Breast epithelium (tissue), 4 donors: ENCODE data around the gene MEAK7. TPM values are rescaled to one million over a fixed set of nuclear protein-coding genes. Genes with fewer than 3 reads are reported as not detected.
A peak's percentile ranks its signal among the peaks of the same experiment; 100 is the strongest.

Experiments
- DNase-seq, 2 donors: peaks; one replicate each; pipeline ENCODE4 v3.0.0-alpha.2; 2019; ENCODE audit warnings: low spot score in 2 of 2
- H3K27ac ChIP-seq, 2 donors: fragments of 200-600 bp; sonication (generic) in 1 of 2; one replicate each; pipeline ENCODE4 v1.5.1; 2016 to 2019; ENCODE audit warnings: mild to moderate bottlenecking in 1 of 2
- H3K27me3 ChIP-seq, 2 donors: fragments of 200-600 bp; sonication (generic) in 1 of 2; one replicate each; pipeline versions ENCODE4 v1.5.1 to v1.6.0; 2017 to 2019; ENCODE audit warnings: control low read depth in 1 of 2, mild to moderate bottlenecking in 1 of 2
- H3K36me3 ChIP-seq: fragments of 200-600 bp; one replicate; pipeline ENCODE4 v1.5.1; 2019
- H3K4me1 ChIP-seq, 2 donors: fragments of 200-600 bp; sonication (generic); one replicate each; pipeline ENCODE4 v1.5.1; 2016 to 2019; ENCODE audit warnings: control low read depth in 1 of 2
- H3K4me3 ChIP-seq, 3 donors: fragments of 200-600 bp; sonication (generic); 1 replicate in 2 of 3; 2 replicates in 1 of 3; pipeline ENCODE4 v1.5.1; 2016 to 2019; ENCODE audit warnings: mild to moderate bottlenecking in 3 of 3, moderate library complexity in 2 of 3
- H3K9me3 ChIP-seq, 2 donors: fragments of 200-600 bp; sonication (generic) in 1 of 2; one replicate each; pipeline ENCODE4 v1.5.1; 2016 to 2019; ENCODE audit warnings: control low read depth in 1 of 2
- POLR2A ChIP-seq: fragments of 450-650 bp; IDR thresholded peaks from one replicate; pipeline ENCODE4 v1.6.1; 2016; ENCODE audit warnings: antibody characterized with exemption, mild to moderate bottlenecking, moderate library complexity
- POLR2AphosphoS5 ChIP-seq, 3 donors: sonication (generic); formaldehyde crosslinking; IDR thresholded peaks; one replicate each; pipeline ENCODE4 v1.6.1; 2017; ENCODE audit warnings: antibody characterized with exemption in 3 of 3
- intact Hi-C: fragments of 100-400 bp; cut with DNase I; formaldehyde crosslinking; loops from one replicate; pipeline ENCODE4 v1.15.1; 2023; ENCODE audit warnings: low total_unique reads
- total RNA-seq, 3 donors: library from RNA; depleted of rRNA; stranded (reverse); fragments of >200 nt; gene quantifications; one replicate each; pipeline ENCODE4 v1.1.0, GENCODE V29; 2016
- TF ChIP-seq, protein P1 (sequence below), 3 donors: fragments of 450-650 bp; IDR thresholded peaks; one replicate each; pipeline ENCODE4 v1.5.1; 2016 to 2017; ENCODE audit warnings: antibody characterized with exemption in 3 of 3, mild to moderate bottlenecking in 3 of 3, moderate library complexity in 3 of 3

MEAK7 gene
- total RNA-seq, 3 donors from 2014 or later, result 8.8 to 38.1 (median 17.4) TPM

DNA sequence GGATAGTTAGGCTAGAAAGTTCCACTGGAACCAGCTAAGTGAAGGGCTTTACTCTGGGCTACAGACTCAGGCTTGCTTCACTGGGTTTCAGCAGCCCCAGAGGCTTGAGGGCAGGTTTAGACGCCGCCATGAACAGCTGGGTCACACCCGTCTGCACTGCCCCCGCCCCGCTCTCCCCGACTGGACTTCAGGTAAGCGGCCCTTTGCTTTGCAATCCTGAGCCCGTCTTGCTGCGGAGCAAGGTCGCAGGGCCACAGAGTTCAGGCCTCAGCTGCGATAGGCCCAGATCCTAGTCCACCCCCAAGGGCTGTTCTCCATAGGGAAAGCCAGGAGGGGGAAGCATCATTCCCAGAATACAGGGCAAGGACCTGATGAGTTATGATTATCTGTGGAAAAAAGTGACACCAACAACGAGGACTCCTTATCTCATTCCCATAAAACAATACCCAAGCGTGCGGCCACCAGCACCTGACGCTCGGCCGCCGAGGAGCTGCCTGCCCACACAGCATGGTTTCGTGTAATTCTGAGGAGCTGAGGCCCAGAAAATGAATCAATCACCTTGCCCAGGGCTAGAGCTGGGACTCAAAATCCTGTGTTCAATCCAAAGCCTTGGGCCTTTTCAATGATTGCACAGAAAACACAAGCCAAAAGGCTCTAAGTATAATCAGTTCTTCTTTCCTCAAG, 20.4 kb downstream of the MEAK7 start:
- intact Hi-C loops, result loop anchor here (10.0 kb wide), 1 partner anchor 209 kb away; no protein-coding TSS in a partner anchor
- Histone ChIP-seq H3K4me3 (no peak overlapping the region), H3K27me3 (no peaks in the 10 kb centered on the region), H3K9me3 (no peaks in the 10 kb centered on the region), H3K27ac (no peak overlapping the region), H3K36me3 (no peaks in the 10 kb centered on the region), H3K4me1 (no peaks in the 10 kb centered on the region)
- DNase-seq, result peak in 1 of 2 donors; percentile 37
- TF ChIP-seq POLR2AphosphoS5 (IDR thresholded peaks at IDR 0.05) (no peak), POLR2A (no peak)
- TF ChIP-seq, protein P1, sequence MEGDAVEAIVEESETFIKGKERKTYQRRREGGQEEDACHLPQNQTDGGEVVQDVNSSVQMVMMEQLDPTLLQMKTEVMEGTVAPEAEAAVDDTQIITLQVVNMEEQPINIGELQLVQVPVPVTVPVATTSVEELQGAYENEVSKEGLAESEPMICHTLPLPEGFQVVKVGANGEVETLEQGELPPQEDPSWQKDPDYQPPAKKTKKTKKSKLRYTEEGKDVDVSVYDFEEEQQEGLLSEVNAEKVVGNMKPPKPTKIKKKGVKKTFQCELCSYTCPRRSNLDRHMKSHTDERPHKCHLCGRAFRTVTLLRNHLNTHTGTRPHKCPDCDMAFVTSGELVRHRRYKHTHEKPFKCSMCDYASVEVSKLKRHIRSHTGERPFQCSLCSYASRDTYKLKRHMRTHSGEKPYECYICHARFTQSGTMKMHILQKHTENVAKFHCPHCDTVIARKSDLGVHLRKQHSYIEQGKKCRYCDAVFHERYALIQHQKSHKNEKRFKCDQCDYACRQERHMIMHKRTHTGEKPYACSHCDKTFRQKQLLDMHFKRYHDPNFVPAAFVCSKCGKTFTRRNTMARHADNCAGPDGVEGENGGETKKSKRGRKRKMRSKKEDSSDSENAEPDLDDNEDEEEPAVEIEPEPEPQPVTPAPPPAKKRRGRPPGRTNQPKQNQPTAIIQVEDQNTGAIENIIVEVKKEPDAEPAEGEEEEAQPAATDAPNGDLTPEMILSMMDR (IDR thresholded peaks at IDR 0.05), result no peak

DNA sequence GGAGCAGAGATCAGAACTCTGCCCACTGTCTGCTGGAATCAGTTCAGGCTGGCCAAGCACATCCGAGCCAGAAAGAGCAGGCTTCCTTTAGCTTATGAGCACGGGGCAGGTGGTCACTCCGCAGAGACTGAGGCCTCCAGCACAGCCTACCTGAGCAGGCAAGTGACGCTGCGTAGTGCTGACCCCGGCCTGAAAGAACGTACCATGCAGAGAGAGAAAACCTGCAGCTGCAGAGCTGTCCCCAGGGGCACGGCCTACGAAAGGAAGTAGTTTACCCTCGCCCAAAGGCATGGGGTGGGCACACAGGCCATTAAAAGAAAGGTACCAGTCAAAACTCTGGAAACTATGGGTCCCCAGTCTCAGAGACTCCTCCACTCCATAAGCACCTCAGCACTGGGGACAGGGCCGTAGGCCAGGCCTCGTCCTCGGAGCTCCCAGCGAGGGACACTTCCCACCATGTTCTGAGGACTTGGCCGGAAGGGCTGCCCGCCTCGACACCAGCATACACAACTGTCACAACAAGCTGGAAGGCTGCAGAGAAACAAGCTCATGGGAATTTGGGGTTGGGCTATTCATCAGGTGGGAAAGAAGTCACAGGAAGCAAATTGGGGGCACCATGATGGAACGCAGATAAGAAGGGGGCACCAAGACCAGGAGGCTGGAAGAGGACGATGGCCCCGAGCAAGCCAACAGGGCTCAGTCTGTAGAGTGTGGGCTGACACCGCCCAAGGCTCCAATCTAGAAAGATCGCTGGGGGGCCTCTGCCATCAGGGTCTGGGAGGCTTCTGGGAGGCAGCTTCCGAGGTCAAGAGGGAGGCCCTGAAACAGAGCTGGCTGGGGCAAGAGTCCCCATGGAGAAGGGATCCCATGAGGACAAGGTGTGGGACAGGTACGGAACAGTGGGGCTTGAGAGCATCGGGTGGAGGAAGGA, 21.2 kb downstream of the MEAK7 start:
- Histone ChIP-seq H3K4me1 (no peaks in the 10 kb centered on the region), H3K36me3 (no peaks in the 10 kb centered on the region), H3K4me3 (no peak overlapping the region), H3K27me3 (no peaks in the 10 kb centered on the region), H3K27ac (no peak overlapping the region), H3K9me3 (no peaks in the 10 kb centered on the region)
- intact Hi-C loops, result loop anchor here (10.0 kb wide), 1 partner anchor 208 kb away; no protein-coding TSS in a partner anchor
- DNase-seq, result peak in 1 of 2 donors; percentile 40
- TF ChIP-seq, protein P1 (IDR thresholded peaks at IDR 0.05), result no peak
- no peak for TF ChIP-seq POLR2A
- TF ChIP-seq POLR2AphosphoS5 (IDR thresholded peaks at IDR 0.05), result no peak

DNA sequence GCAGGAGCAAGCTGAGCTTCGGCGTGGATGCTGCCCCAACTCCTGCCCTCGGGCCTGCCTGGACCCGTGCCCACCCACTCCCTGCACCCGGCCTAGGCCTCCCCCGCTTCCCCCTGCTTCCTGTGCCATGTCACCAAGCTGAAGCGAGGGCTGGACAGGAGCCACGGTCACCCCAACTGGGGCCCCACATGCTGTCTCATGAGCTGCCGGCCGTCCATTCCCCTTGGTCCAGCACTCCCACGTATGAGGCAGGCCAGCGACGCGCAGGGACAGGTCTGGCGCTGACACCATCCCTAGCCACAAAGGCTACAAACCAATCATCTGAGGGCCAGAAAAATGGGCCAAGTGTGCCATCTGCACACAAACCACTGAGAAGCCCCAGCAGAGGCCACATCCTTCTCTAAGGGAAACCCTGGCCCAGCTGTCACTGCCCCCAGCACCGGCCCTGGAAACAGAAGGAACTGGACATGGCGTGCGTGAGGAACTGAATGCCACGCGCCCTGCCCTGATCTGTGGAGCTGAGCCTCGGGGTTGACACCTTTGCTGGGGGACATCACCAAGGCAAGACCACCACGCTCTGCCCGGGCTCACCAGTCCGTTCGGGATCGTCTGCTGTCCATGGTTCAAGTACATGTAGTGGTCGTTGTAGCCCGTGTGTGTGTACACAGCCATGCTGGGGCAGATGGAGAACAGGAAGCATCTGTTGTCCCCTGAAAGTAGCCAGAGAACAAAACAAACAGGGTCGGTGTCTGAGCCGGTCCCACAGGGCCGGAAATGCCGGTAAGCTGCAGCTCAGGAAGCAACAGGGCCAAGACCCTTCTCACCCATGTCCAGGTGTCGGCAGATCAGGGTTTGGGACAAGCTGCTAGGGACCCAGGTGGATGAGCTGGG, 22.2 kb downstream of the MEAK7 start:
- no peak overlapping the region for H3K4me3 ChIP-seq
- H3K27ac ChIP-seq, result no peak overlapping the region
- DNase-seq, result peak in 1 of 2 donors; percentile 49
- H3K4me1 ChIP-seq, result no peaks in the 10 kb centered on the region
- H3K36me3 ChIP-seq, result no peaks in the 10 kb centered on the region
- TF ChIP-seq POLR2A (no peak), POLR2AphosphoS5 (IDR thresholded peaks at IDR 0.05) (no peak)
- TF ChIP-seq, protein P1 (IDR thresholded peaks at IDR 0.05), result no peak
- intact Hi-C loops, result loop anchor here (10.0 kb wide), 1 partner anchor 207 kb away; no protein-coding TSS in a partner anchor
- H3K27me3 ChIP-seq, result no peaks in the 10 kb centered on the region
- H3K9me3 ChIP-seq, result no peaks in the 10 kb centered on the region

DNA sequence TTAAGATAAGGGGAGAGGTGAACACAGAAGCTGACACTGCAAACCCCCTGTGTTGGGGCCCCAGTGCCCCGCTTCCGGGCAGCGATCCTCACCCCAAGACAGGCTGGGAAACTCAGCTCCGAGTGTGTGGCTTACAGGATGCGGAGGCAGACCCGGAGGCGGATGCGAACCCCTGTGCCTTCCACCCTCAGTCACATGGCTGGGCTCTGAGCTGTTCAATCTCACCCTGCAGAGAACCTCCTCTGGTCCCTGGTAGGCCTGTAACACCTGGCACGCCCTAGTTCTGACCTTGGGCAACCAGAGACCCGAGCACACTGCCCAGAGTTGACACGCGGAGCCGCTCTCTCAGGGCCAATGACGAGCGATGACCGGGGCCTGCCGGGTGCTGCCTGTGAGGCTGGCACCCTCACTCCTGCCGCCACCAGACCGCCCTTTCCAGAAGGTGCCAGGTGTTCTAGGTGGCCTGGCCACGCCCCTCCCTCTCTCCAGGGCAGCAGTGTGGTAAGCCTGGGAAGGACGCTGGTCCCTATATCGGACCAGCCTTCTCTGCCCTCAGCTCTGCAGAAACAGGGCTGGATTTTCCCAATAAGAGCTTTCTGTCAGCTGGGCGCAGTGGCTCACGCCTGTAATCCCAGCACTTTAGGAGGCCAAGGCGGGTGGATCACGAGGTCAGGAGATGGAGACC, 23.3 kb downstream of the MEAK7 start:
- peak in 1 of 2 donors; percentile 35 for DNase-seq
- Histone ChIP-seq H3K36me3 (no peaks in the 10 kb centered on the region), H3K27ac (no peak overlapping the region), H3K4me1 (no peaks in the 10 kb centered on the region), H3K27me3 (no peaks in the 10 kb centered on the region), H3K9me3 (no peaks in the 10 kb centered on the region), H3K4me3 (no peak overlapping the region)
- TF ChIP-seq POLR2AphosphoS5 (IDR thresholded peaks at IDR 0.05) (no peak), POLR2A (no peak)
- TF ChIP-seq, protein P1 (IDR thresholded peaks at IDR 0.05), result no peak
- intact Hi-C loops, result loop anchor here (10.0 kb wide), 1 partner anchor 206 kb away; no protein-coding TSS in a partner anchor
